ENCODE data around the gene TEAD3.
"Not testable (repeated sequence)": the region's sequence is repeated elsewhere in the genome, so short reads cannot be mapped to it uniquely, and the experiment has no call there.

The TEAD3 gene

GRCh38 chr6:35436071-35436857, 60.6 kb downstream of the TEAD3 start:
- Histone ChIP-seq H3K9me3 (ENCODE audit: low read depth, low read length) (no peaks in the 10 kb centered on the region), H3K9ac (ENCODE audit: insufficient read length) (no peak overlapping the region), H3K27ac (no peak overlapping the region), H3K4me3 (no peak overlapping the region), H3K36me3 (ENCODE audit: insufficient read depth, low read length) (no peaks in the 10 kb centered on the region)
- DNase-seq (ENCODE audit: low read depth, low spot score), result no peak
- no peak for TF ChIP-seq FOXP2 (optimal IDR thresholded peaks at IDR 0.05; ENCODE audit: control extremely low read depth, extremely low read length, insufficient read depth)
- no peak for TF ChIP-seq EZH2 (IDR thresholded peaks at IDR 0.05)
- no peak for TF ChIP-seq POLR2AphosphoS5 (IDR thresholded peaks at IDR 0.05; ENCODE audit: borderline replicate concordance, low read depth, low read length)

- no peak for DNase-seq (ENCODE audit: low read depth, low spot score)
- Histone ChIP-seq H3K9me3 (ENCODE audit: low read depth, low read length) (no peaks in the 10 kb centered on the region), H3K27ac (no peak overlapping the region), H3K9ac (ENCODE audit: insufficient read length) (no peak overlapping the region), H3K4me3 (no peak overlapping the region), H3K36me3 (ENCODE audit: insufficient read depth, low read length) (no peaks in the 10 kb centered on the region)
- TF ChIP-seq EZH2 (IDR thresholded peaks at IDR 0.05) (no peak), POLR2AphosphoS5 (IDR thresholded peaks at IDR 0.05; ENCODE audit: borderline replicate concordance, low read depth, low read length) (no peak), FOXP2 (optimal IDR thresholded peaks at IDR 0.05; ENCODE audit: control extremely low read depth, extremely low read length, insufficient read depth) (no peak)
These were observed 61.6 kb downstream of the TEAD3 start for GRCh38 chr6:35435074-35435837.

- H3K9ac ChIP-seq (ENCODE audit: insufficient read length); H3K4me3 ChIP-seq; H3K27ac ChIP-seq; DNase-seq (ENCODE audit: low read depth, low spot score); H3K36me3 ChIP-seq (ENCODE audit: insufficient read depth, low read length); H3K9me3 ChIP-seq (ENCODE audit: low read depth, low read length): not testable (repeated sequence)
These were observed 64.2 kb downstream of the TEAD3 start for GRCh38 chr6:35432702-35433101.

- Histone ChIP-seq H3K36me3 (ENCODE audit: insufficient read depth, low read length) (no peaks in the 10 kb centered on the region), H3K9ac (ENCODE audit: insufficient read length) (no peak overlapping the region), H3K9me3 (ENCODE audit: low read depth, low read length) (peaks cover 4% of the 10 kb centered on the region; the same call in 1 of the 2 replicates), H3K4me3 (no peak overlapping the region), H3K27ac (no peak overlapping the region)
- TF ChIP-seq EZH2 (IDR thresholded peaks at IDR 0.05), result no peak
- no peak for TF ChIP-seq POLR2AphosphoS5 (IDR thresholded peaks at IDR 0.05; ENCODE audit: borderline replicate concordance, low read depth, low read length)
- TF ChIP-seq FOXP2 (optimal IDR thresholded peaks at IDR 0.05; ENCODE audit: control extremely low read depth, extremely low read length, insufficient read depth), result no peak
- no peak for DNase-seq (ENCODE audit: low read depth, low spot score)
These were observed 64.6 kb downstream of the TEAD3 start for GRCh38 chr6:35432291-35432690.

GRCh38 chr6:35429463-35429862, 67.4 kb downstream of the TEAD3 start:
- H3K4me3 ChIP-seq, result no peak overlapping the region
- no peaks in the 10 kb centered on the region for H3K36me3 ChIP-seq (ENCODE audit: insufficient read depth, low read length)
- H3K9ac ChIP-seq (ENCODE audit: insufficient read length), result no peak overlapping the region
- H3K27ac ChIP-seq, result no peak overlapping the region
- DNase-seq (ENCODE audit: low read depth, low spot score), result no peak
- no peak for TF ChIP-seq EZH2 (IDR thresholded peaks at IDR 0.05)
- no peak for TF ChIP-seq FOXP2 (optimal IDR thresholded peaks at IDR 0.05; ENCODE audit: control extremely low read depth, extremely low read length, insufficient read depth)
- no peak for TF ChIP-seq POLR2AphosphoS5 (IDR thresholded peaks at IDR 0.05; ENCODE audit: borderline replicate concordance, low read depth, low read length)
- peaks cover 4% of the 10 kb centered on the region; the same call in 1 of the 2 replicates for H3K9me3 ChIP-seq (ENCODE audit: low read depth, low read length)

- Histone ChIP-seq H3K9me3 (ENCODE audit: low read depth, low read length) (peaks cover 4% of the 10 kb centered on the region; the same call in 1 of the 2 replicates), H3K4me3 (no peak overlapping the region), H3K9ac (ENCODE audit: insufficient read length) (no peak overlapping the region), H3K36me3 (ENCODE audit: insufficient read depth, low read length) (no peaks in the 10 kb centered on the region), H3K27ac (no peak overlapping the region)
- TF ChIP-seq POLR2AphosphoS5 (IDR thresholded peaks at IDR 0.05; ENCODE audit: borderline replicate concordance, low read depth, low read length), result no peak
- no peak for TF ChIP-seq EZH2 (IDR thresholded peaks at IDR 0.05)
- no peak for TF ChIP-seq FOXP2 (optimal IDR thresholded peaks at IDR 0.05; ENCODE audit: control extremely low read depth, extremely low read length, insufficient read depth)
- no peak for DNase-seq (ENCODE audit: low read depth, low spot score)
These were observed 68.3 kb downstream of the TEAD3 start for GRCh38 chr6:35428421-35429149.

GRCh38 chr6:35427851-35428321, 69.0 kb downstream of the TEAD3 start:
- H3K36me3 ChIP-seq (ENCODE audit: insufficient read depth, low read length), result no peaks in the 10 kb centered on the region
- no peak for DNase-seq (ENCODE audit: low read depth, low spot score)
- no peak overlapping the region for H3K9ac ChIP-seq (ENCODE audit: insufficient read length)
- peaks cover 4% of the 10 kb centered on the region; the same call in 1 of the 2 replicates for H3K9me3 ChIP-seq (ENCODE audit: low read depth, low read length)
- no peak overlapping the region for H3K27ac ChIP-seq
- no peak overlapping the region for H3K4me3 ChIP-seq
- no peak for TF ChIP-seq EZH2 (IDR thresholded peaks at IDR 0.05)
- no peak for TF ChIP-seq FOXP2 (optimal IDR thresholded peaks at IDR 0.05; ENCODE audit: control extremely low read depth, extremely low read length, insufficient read depth)
- TF ChIP-seq POLR2AphosphoS5 (IDR thresholded peaks at IDR 0.05; ENCODE audit: borderline replicate concordance, low read depth, low read length), result no peak

GRCh38 chr6:35427435-35427834, 69.4 kb downstream of the TEAD3 start:
- Histone ChIP-seq H3K4me3 (no peak overlapping the region), H3K36me3 (ENCODE audit: insufficient read depth, low read length) (no peaks in the 10 kb centered on the region), H3K9ac (ENCODE audit: insufficient read length) (no peak overlapping the region), H3K9me3 (ENCODE audit: low read depth, low read length) (peaks cover 4% of the 10 kb centered on the region; the same call in 1 of the 2 replicates), H3K27ac (no peak overlapping the region)
- no peak for DNase-seq (ENCODE audit: low read depth, low spot score)
- TF ChIP-seq EZH2 (IDR thresholded peaks at IDR 0.05) (no peak), POLR2AphosphoS5 (IDR thresholded peaks at IDR 0.05; ENCODE audit: borderline replicate concordance, low read depth, low read length) (no peak), FOXP2 (optimal IDR thresholded peaks at IDR 0.05; ENCODE audit: control extremely low read depth, extremely low read length, insufficient read depth) (no peak)
